OCI-LY7 (cell line): ENCODE measurements around the gene UBE3C.

Experiments
- EZH2phosphoT487 ChIP-seq: fragments of 200-600 bp; sonication (generic); IDR thresholded peaks from 2 replicates; pipeline ENCODE4 v1.6.1; 2018; ENCODE audit warnings: low read depth, borderline replicate concordance, mild to moderate bottlenecking, mixed run types, antibody characterized with exemption, low read length, moderate library complexity, mixed read lengths
- TF ChIP-seq, protein P1 (sequence below): fragments of 200-600 bp; sonication (generic); conservative IDR thresholded peaks from 2 replicates; pipeline ENCODE4 v1.5.1; 2014; ENCODE audit warnings: mild to moderate bottlenecking, antibody characterized with exemption, low read length, moderate library complexity, mixed read lengths

DNA sequence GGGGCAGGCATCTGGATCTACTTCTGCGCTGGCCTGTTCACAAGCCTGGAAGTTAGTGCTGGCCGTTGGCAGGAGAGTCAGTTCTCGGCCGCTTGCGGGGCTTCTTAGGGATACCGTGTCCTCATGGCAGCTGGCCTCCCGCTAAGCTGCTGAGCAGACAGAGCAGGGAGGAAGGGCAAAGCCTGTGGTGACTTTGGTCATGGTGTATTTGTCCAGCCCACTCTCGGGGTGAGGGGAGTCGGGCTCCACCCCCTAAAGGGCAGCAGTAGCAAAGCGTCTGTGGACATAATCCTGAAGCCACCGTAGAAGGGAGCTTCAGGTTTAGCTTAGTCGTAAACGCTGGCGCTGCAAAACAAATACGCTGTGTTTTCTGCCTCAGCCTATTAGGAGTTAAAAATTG lies 12.2 kb downstream of the UBE3C start:
- TF ChIP-seq, protein P1, sequence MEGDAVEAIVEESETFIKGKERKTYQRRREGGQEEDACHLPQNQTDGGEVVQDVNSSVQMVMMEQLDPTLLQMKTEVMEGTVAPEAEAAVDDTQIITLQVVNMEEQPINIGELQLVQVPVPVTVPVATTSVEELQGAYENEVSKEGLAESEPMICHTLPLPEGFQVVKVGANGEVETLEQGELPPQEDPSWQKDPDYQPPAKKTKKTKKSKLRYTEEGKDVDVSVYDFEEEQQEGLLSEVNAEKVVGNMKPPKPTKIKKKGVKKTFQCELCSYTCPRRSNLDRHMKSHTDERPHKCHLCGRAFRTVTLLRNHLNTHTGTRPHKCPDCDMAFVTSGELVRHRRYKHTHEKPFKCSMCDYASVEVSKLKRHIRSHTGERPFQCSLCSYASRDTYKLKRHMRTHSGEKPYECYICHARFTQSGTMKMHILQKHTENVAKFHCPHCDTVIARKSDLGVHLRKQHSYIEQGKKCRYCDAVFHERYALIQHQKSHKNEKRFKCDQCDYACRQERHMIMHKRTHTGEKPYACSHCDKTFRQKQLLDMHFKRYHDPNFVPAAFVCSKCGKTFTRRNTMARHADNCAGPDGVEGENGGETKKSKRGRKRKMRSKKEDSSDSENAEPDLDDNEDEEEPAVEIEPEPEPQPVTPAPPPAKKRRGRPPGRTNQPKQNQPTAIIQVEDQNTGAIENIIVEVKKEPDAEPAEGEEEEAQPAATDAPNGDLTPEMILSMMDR: no peak
- no peak for TF ChIP-seq EZH2phosphoT487
